ENCODE results near the gene PLBD1.

- TF ChIP-seq POLR2A (IDR thresholded peaks at IDR 0.05) (no peak), CTCF (IDR thresholded peaks at IDR 0.05 in 8 of 11, conservative IDR thresholded peaks at IDR 0.05 in 3 of 11) (no peak)
These were observed 88.7 kb downstream of the PLBD1 start for GRCh38 chr12:14479004-14479403.

All from spleen (tissue), 7 donors.